K562 (cell line): ENCODE results near the gene HAX1. TPM values are rescaled to one million over a fixed set of nuclear protein-coding genes. Genes with fewer than 3 reads are reported as not detected.

ENCODE experiments used
- AFF1 ChIP-seq, 2 experiments: fragments of 450-650 bp; IDR thresholded peaks; 2 replicates each; pipeline ENCODE4 v1.6.1; 2018; ENCODE audit warnings: mild to moderate bottlenecking in 2 of 2, low read depth in 1 of 2; ENCODE audit not compliant: partially characterized antibody in 2 of 2
- DPF2 ChIP-seq: fragments of 450-650 bp; IDR thresholded peaks from 2 replicates; pipeline ENCODE4 v1.6.1; 2016
- E2F3 ChIP-seq: fragments of 250-450 bp; sonication (Bioruptor Pico); IDR thresholded peaks from 2 replicates; pipeline ENCODE4 v1.4.0; 2020; ENCODE audit warnings: mild to moderate bottlenecking
- ETV1 ChIP-seq: fragments of 450-650 bp; conservative IDR thresholded peaks from 2 replicates; pipeline ENCODE4 v1.6.1; 2016; ENCODE audit warnings: missing genetic modification characterization, control low read depth, low read depth, missing compliant biosample characterization
- HDAC3 ChIP-seq: fragments of 450-650 bp; IDR thresholded peaks from 2 replicates; pipeline ENCODE4 v1.6.1; 2018; ENCODE audit warnings: borderline replicate concordance, mild to moderate bottlenecking, moderate library complexity; ENCODE audit not compliant: partially characterized antibody
- HLTF ChIP-seq: fragments of 450-650 bp; IDR thresholded peaks from 2 replicates; pipeline ENCODE4 v1.6.1; 2016
- HMGXB4 ChIP-seq: sonication (generic); formaldehyde crosslinking; IDR thresholded peaks from 2 replicates; pipeline ENCODE4 v1.8.1; 2023; ENCODE audit warnings: mild to moderate bottlenecking, missing genetic modification reagents
- KDM2B ChIP-seq: fragments of 250-450 bp; sonication (Bioruptor Pico); IDR thresholded peaks from 2 replicates; pipeline ENCODE4 v1.8.0; 2021; ENCODE audit warnings: mild to moderate bottlenecking, moderate library complexity
- LCOR ChIP-seq: sonication (generic); formaldehyde crosslinking; IDR thresholded peaks from 2 replicates; pipeline ENCODE4 v1.8.0; 2022; ENCODE audit warnings: mild to moderate bottlenecking, missing genetic modification reagents
- RCOR1 ChIP-seq, 2 experiments: IDR thresholded peaks; 2 replicates each; pipeline ENCODE4 v1.6.1; 2012; ENCODE audit warnings: low read depth in 2 of 2, low read length in 2 of 2, borderline replicate concordance in 1 of 2, improper control_type of control experiment in 1 of 2
- SAP30 ChIP-seq: fragments of 200-600 bp; sonication (generic); IDR thresholded peaks from 2 replicates; pipeline ENCODE4 v1.6.1; 2012; ENCODE audit warnings: borderline replicate concordance, low read depth, mild to moderate bottlenecking, moderate library complexity, low read length, control low read depth, inconsistent platforms; ENCODE audit not compliant: insufficient read depth, poor library complexity, severe bottlenecking
- SMARCE1 ChIP-seq: fragments of 450-650 bp; IDR thresholded peaks from 2 replicates; pipeline ENCODE4 v1.7.1; 2016; ENCODE audit warnings: mild to moderate bottlenecking
- TAF1 ChIP-seq: IDR thresholded peaks from 2 replicates; pipeline ENCODE4 v1.6.1; 2011; ENCODE audit warnings: mild to moderate bottlenecking, low read length, moderate library complexity; ENCODE audit not compliant: insufficient read depth, control insufficient read depth, severe bottlenecking; ENCODE audit errors: extremely low read depth
- ZBTB1 ChIP-seq: sonication (generic); formaldehyde crosslinking; IDR thresholded peaks from 2 replicates; pipeline ENCODE4 v1.8.1; 2023; ENCODE audit warnings: missing genetic modification reagents, low read depth, mild to moderate bottlenecking, borderline replicate concordance
- ZNF324 ChIP-seq: fragments of 250-450 bp; sonication (Bioruptor Pico); IDR thresholded peaks from 2 replicates; pipeline ENCODE4 v1.4.0; 2020; ENCODE audit warnings: mild to moderate bottlenecking
- ZNF512 ChIP-seq: IDR thresholded peaks from 2 replicates; pipeline ENCODE4 v1.6.1; 2016; ENCODE audit warnings: missing genetic modification characterization, missing compliant biosample characterization
- polyA plus RNA-seq, 8 experiments: library from polyadenylated mRNA; depleted of rRNA in 4 of 8; stranded (reverse) in 5 of 8; unstranded in 3 of 8; fragments of >200 nt; fragmentation: Nextera tagmentation in 2 of 8; fragmentation: Illumina TruSeq in 1 of 8; extraction: Ambion mirVana in 2 of 8; extraction: Trizol in 1 of 8; gene quantifications; 2 replicates each; pipeline versions ENCODE4 v1.2.1 to v1.2.3, GENCODE V29; 2011 to 2014; ENCODE audit warnings: inconsistent platforms in 1 of 8, missing spikeins in 1 of 8
- total RNA-seq, 7 experiments: library from RNA; depleted of rRNA in 6 of 7; stranded (reverse); fragments of >200 nt in 6 of 7; fragmentation: Illumina TruSeq in 2 of 7; extraction: Trizol in 2 of 7; gene quantifications; 2 replicates each; pipeline versions ENCODE4 v1.2.1 to v1.2.3, GENCODE V29; 2011 to 2021; ENCODE audit warnings: low replicate concordance in 1 of 7
- TF ChIP-seq, protein P1 (sequence below): fragments of 450-650 bp; IDR thresholded peaks from 2 replicates; pipeline ENCODE4 v1.6.1; 2016
- TF ChIP-seq, protein P2 (sequence below): IDR thresholded peaks from 2 replicates; pipeline ENCODE4 v1.6.1; 2011; ENCODE audit not compliant: insufficient read length; ENCODE audit errors: extremely low read depth

HAX1 gene
- total and polyA plus RNA-seq, 9 of the 15 experiments (the other 6 are each of a cell fraction or from before 2014, with no cell fraction given): 143 to 492 (median 234) TPM

GRCh38 chr1:154320882-154321608, 48.6 kb downstream of the HAX1 start, which contains the start of gene AQP10 (continued):
- TF ChIP-seq AFF1 (IDR thresholded peaks at IDR 0.05; ENCODE audit: low read depth in 1 of 2, partially characterized antibody in 2 of 2): peak in 1 of 2 experiments; percentile 70
- peak; percentile 72 for TF ChIP-seq TAF1
- TF ChIP-seq ZNF512: no peak
- TF ChIP-seq HMGXB4 (CRISPR knock-in tag): 0 out of 2 replicates have a peak, but pooled peaks have one; percentile 33
- peak; percentile 76 for TF ChIP-seq LCOR
- TF ChIP-seq KDM2B (CRISPR knock-in tag): no peak
- TF ChIP-seq SMARCE1: peak; percentile 87
- no peak for TF ChIP-seq HLTF
- TF ChIP-seq ZNF324 (CRISPR knock-in tag): no peak
- peak; percentile 66 for TF ChIP-seq ETV1 (tag)
- TF ChIP-seq SAP30: no peak
- TF ChIP-seq DPF2: peak; percentile 92
- peak; percentile 30 to 87; a peak in 3 of 4 replicates for TF ChIP-seq RCOR1 (IDR thresholded peaks at IDR 0.05; ENCODE audit: borderline replicate concordance in 1 of 2, low read depth in 2 of 2, low read length in 2 of 2)
- TF ChIP-seq, protein P1, sequence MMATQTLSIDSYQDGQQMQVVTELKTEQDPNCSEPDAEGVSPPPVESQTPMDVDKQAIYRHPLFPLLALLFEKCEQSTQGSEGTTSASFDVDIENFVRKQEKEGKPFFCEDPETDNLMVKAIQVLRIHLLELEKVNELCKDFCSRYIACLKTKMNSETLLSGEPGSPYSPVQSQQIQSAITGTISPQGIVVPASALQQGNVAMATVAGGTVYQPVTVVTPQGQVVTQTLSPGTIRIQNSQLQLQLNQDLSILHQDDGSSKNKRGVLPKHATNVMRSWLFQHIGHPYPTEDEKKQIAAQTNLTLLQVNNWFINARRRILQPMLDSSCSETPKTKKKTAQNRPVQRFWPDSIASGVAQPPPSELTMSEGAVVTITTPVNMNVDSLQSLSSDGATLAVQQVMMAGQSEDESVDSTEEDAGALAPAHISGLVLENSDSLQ: peak; percentile 58
- TF ChIP-seq, protein P2, sequence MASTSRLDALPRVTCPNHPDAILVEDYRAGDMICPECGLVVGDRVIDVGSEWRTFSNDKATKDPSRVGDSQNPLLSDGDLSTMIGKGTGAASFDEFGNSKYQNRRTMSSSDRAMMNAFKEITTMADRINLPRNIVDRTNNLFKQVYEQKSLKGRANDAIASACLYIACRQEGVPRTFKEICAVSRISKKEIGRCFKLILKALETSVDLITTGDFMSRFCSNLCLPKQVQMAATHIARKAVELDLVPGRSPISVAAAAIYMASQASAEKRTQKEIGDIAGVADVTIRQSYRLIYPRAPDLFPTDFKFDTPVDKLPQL: no peak
- TF ChIP-seq HDAC3: peak; percentile 79
- 0 out of 2 replicates have a peak, but pooled peaks have one; percentile 24 for TF ChIP-seq E2F3
- no peak for TF ChIP-seq ZBTB1 (CRISPR knock-in tag)
